Endometrial microvascular endothelial cells (primary cell): Measurements from ENCODE around the gene CLK1. TPM values are rescaled to one million over a fixed set of nuclear protein-coding genes. Genes with fewer than 3 reads are reported as not detected.
"Not testable (repeated sequence)": the region's sequence is repeated elsewhere in the genome, so short reads cannot be mapped to it uniquely, and the experiment has no call there.

Experiments used
- in situ Hi-C: cut with HindIII; loops from 2 replicates; pipeline ENCODE4 v1.10.0; 2017; ENCODE audit warnings: low sequenced_read_pairs, low pct_unique_long_range_greater_than_20kb; ENCODE audit errors: inconsistent ontology term
- total RNA-seq: library from RNA; depleted of rRNA; stranded (reverse); fragments of >200 nt; gene quantifications from one replicate; pipeline ENCODE4 v1.2.3, GENCODE V29; 2015; ENCODE audit errors: inconsistent ontology term

CLK1 gene
- total RNA-seq, result 36.3 TPM

- in situ Hi-C loops, result no loop called here
Observed at GRCh38 chr2:200864176-200865034, at the start of gene CLK1. CLK1 (minus strand) TSS chr2:200864658; CDS start chr2:200861862, 2,796 bp downstream.

- in situ Hi-C loops, result loop anchor here (25.0 kb wide), 1 partner anchor 299 kb away; no protein-coding TSS in a partner anchor
Observed at GRCh38 chr2:200913654-200914053, 49.2 kb upstream of the CLK1 start.

GRCh38 chr2:200909958-200910357 lies 45.5 kb upstream of the CLK1 start:
- in situ Hi-C loops, result loop anchor here (25.0 kb wide), 1 partner anchor 302 kb away; no protein-coding TSS in a partner anchor

GRCh38 chr2:200905618-200906296 lies 41.3 kb upstream of the CLK1 start:
- in situ Hi-C loops, result loop anchor here (25.0 kb wide), 1 partner anchor 307 kb away; no protein-coding TSS in a partner anchor

GRCh38 chr2:200901459-200902072 lies 37.1 kb upstream of the CLK1 start:
- in situ Hi-C loops, result loop anchor here (25.0 kb wide), 1 partner anchor 311 kb away; no protein-coding TSS in a partner anchor

DNA sequence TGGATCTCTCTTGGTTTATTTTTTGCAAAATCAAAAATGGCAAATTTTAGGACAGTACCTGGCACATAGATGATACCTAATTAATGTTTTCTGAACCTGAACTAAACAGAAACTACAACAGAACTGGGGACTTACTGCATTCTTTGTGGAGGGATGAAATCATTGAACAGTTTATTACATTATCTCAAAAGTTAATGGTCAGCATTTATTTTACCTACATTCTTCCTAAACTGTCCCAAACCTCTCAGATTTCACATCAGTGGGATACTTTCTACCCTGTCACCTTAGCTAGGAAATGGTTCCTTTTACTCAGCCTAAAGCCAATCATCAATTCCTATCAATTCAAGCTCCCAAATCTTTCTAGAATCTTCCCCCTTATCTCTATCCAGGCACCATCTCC lies 35.0 kb upstream of the CLK1 start:
- in situ Hi-C loops, result no loop called here

DNA sequence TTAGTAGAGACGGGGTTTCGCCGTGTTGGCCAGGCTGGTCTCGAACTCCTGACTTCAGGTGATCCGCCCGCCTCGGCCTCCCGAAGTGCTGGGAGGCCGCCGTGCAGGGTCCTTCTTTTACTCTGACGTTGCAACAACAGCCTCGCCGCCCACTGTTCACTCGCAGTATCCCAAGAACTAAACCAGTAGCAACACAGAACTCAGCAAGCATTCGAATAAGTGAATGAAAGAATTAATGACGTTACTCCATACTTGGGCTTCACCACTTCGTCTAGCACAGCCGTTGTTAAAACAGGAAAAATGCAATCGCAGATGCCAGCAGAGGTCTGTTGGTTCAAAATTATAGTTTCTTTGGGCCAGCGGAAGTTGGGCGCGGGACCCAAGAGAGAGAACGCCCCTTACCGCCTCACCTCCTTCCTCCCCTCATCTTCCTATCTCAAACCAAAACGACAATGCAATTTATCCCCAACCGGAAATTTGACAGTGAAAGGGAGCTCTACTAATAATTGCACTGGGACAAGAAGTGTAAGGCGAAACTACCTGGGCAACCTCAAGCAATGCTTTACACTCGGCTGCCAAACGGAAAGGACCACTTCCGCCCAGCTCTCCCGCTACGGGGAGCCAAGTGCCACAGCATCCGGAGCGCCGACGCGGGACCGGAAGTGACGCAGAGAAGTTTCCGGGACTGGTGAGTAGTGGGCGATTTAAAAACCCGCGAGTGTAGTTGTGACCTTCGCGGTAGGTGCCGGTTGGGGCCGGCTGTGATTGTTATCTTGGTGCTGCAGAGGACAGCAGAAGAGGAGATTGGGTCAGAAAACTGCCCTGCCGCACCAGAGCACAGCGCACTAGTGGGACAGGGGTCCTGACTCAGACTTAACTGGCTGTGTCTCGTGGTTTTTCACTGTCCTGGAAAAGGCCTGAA lies 24.5 kb upstream of the CLK1 start, which contains the start of the genes NIF3L1 and PPIL3:
Gene NIF3L1 (plus strand): TSS at position 668 of the 922 bp plus-strand sequence. CDS start 2,573 bp downstream, outside the sequence.
Gene PPIL3 (minus strand): TSS at position 374 of the 922 bp plus-strand sequence. CDS start 1,462 bp downstream, outside the sequence.
- in situ Hi-C loops, result no loop called here

DNA sequence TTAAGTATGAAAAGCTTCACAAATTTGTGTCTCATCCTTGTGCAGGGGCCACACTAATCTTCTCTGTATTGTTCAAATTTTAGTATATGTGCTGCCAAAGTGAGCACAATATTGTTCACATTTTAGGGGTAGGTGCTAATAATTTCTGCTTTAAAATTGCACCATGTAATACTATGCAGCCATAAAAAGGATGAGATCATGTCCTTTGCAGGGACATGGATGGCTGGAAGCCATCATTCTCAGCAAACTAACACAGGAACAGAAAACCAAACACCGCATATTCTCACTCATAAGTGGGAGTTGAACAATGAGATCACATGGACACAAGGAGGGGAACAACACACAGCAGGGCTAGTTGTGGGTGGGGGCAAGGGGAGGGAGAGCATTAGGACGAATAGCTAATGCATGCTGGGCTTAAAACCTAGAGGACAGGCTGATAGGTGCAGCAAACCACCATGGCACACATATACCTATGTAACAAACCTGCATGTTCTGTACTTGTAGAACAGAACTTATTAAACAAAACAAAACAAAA lies 17.3 kb upstream of the CLK1 start:
- in situ Hi-C loops, result not testable (repeated sequence)

DNA sequence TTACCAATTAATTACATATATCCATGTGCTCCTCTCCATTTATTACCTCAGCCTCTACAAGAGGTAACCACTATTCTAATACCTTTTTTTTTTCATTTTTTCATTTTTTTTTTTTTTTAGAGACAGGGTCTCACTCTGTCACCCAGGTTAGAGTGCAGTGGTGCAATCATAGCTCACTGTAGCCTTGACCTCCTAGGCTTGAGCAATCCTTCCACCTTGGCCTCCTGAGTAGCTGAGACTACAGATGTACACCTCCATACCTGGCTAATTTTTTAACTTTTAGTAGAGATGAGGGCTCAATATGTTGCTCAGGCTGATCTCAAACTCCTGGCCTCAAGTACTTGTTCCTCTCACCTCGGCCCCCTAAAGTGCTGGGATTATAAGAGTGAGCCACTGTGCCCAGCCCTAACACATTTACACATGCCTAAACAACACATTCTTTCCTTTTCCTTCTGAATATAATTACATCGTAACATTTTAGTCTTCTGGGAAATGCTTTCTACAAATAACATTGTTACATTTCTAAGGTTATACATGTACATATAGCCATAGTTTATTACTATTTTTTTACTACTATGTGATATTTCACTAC lies 13.9 kb upstream of the CLK1 start:
- in situ Hi-C loops, result no loop called here

- in situ Hi-C loops, result no loop called here
Observed at GRCh38 chr2:200877443-200877842, 13.0 kb upstream of the CLK1 start.

- in situ Hi-C loops, result no loop called here
Observed at GRCh38 chr2:200873560-200873959, 9.1 kb upstream of the CLK1 start.

- in situ Hi-C loops, result no loop called here
Observed at GRCh38 chr2:200871151-200871550, 6.7 kb upstream of the CLK1 start.

DNA sequence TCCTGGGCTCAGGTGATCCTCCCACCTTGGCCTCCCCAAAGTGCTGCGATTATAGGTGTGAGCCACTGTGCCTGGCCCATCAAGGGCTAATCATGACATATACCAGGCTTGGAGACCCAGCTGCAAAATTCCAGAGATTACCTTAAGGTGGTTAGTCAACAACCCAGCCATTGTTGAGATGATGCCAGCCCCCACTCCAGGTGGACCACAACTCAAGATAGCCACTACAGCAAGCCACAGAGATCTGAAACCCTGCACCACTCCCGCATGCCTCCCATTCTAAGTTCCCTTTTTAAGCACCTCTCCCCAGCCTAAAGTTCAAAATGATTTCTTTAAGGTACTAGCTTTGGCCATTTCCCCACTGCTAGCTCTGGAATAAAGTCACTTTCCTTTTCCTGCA lies 4.6 kb upstream of the CLK1 start:
- in situ Hi-C loops, result no loop called here

DNA sequence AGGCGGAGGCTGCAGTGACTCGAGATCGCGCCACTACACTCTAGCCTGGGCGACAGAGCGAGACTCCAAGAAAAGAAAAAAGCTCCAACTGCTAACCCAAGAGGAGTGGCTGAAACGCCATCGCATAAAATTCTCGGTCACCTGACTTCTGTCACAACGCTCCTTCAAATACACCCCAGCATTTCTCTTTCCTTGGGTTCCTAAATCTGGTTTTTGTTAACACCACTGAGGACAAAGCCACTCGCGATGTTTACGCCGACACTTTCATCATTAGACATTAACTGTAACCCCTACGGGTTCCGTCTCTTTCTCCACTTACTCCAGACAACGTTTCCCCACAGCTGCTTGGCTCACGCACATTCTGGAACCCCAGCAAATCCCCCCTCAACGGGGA lies 679 bp downstream of the CLK1 start:
- in situ Hi-C loops, result no loop called here

- in situ Hi-C loops, result no loop called here
Observed at GRCh38 chr2:200862532-200863000, 1.9 kb downstream of the CLK1 start.

DNA sequence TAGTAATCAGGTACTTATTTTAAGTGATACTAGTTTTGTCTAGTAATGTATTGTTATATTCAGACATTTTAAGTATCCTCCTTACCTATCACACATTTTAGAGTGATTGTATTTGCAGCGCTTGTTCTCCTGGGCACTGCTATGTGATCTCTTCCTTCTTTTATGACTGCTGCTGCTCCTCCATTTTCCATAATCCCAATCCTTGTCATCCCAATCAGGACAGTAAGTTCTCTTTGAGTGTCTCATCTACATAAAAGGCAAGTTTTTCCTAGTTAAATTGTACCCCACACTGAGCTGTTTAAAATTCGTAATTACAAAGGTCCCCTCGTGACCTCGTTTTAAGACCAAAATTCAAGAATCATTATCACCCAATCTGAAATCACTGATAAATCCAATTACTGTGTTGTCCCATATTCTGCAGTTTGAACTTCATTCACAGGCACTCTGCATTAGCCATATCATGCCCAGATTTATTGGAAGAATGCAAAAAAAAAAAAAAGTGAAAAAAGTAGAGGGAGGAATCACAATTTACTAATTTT lies 2.8 kb downstream of the CLK1 start:
- in situ Hi-C loops, result no loop called here

DNA sequence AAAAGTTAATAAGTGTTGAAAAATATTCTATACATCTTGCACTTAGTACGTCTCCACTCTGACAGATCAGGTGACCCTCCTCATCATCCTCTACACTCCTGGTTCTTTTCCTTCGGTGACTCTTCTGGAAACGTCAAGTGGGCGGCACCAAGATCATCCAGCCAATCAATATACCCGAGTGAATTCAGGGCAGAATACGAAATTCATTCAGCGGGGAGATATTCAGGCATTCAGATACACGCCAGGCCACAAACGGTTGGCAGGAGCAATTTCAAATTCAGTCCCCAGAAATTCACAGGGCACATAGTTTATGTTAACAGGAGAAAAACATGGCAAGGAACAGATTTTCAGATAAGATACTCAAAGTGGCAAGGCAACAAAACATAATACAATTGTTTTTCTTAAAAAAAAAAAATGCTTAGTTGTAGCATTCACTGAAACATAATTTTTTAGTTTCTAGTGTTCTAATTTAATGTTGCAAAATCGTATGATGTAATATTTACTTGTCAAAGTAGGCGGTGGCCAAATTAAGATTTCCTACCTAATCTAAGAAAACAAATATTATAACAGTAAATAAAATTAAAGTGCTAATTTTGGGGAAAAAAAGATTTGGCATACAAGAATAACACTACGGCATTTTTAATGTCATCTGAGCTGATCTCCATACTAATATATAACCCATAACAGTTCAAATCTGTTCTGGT lies 4.2 kb downstream of the CLK1 start:
- in situ Hi-C loops, result no loop called here
